NB4 (cell line): ENCODE results near the gene CD47.

ENCODE experiments used
- DNase-seq: peaks from one replicate; pipeline ENCODE4 v3.0.0; 2010; ENCODE audit warnings: low read depth
- H3K4me3 ChIP-seq: one replicate; pipeline ENCODE4 v1.5.1; 2011; ENCODE audit warnings: mild to moderate bottlenecking, low read depth, low read length, moderate library complexity
- MAX ChIP-seq: IDR thresholded peaks from 2 replicates; pipeline ENCODE4 v1.6.1; 2011; ENCODE audit warnings: low read depth, low read length
- MYC ChIP-seq: IDR thresholded peaks from 2 replicates; pipeline ENCODE4 v1.6.1; 2011; ENCODE audit warnings: low read depth, low read length
- POLR2A ChIP-seq: IDR thresholded peaks from 2 replicates; pipeline ENCODE4 v1.6.1; 2011; ENCODE audit warnings: mild to moderate bottlenecking; ENCODE audit not compliant: insufficient read length; ENCODE audit errors: extremely low read depth
- TF ChIP-seq, protein P1 (sequence below): IDR thresholded peaks from one replicate; pipeline ENCODE4 v1.5.1; 2012; ENCODE audit warnings: low read depth, low read length

CD47 gene

GRCh38 chr3:108053067-108053466, 37.8 kb downstream of the CD47 start:
- TF ChIP-seq MAX (no peak), POLR2A (no peak), MYC (no peak)
- TF ChIP-seq, protein P1, sequence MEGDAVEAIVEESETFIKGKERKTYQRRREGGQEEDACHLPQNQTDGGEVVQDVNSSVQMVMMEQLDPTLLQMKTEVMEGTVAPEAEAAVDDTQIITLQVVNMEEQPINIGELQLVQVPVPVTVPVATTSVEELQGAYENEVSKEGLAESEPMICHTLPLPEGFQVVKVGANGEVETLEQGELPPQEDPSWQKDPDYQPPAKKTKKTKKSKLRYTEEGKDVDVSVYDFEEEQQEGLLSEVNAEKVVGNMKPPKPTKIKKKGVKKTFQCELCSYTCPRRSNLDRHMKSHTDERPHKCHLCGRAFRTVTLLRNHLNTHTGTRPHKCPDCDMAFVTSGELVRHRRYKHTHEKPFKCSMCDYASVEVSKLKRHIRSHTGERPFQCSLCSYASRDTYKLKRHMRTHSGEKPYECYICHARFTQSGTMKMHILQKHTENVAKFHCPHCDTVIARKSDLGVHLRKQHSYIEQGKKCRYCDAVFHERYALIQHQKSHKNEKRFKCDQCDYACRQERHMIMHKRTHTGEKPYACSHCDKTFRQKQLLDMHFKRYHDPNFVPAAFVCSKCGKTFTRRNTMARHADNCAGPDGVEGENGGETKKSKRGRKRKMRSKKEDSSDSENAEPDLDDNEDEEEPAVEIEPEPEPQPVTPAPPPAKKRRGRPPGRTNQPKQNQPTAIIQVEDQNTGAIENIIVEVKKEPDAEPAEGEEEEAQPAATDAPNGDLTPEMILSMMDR = no peak
- no peak overlapping the region for H3K4me3 ChIP-seq
- no peak for DNase-seq

GRCh38 chr3:108051005-108051404, 39.8 kb downstream of the CD47 start:
- no peak for TF ChIP-seq MYC
- H3K4me3 ChIP-seq = no peak overlapping the region
- no peak for DNase-seq

GRCh38 chr3:108047987-108048386, 42.8 kb downstream of the CD47 start:
- H3K4me3 ChIP-seq = no peak overlapping the region
- DNase-seq = no peak
- TF ChIP-seq, protein P1 = no peak
- TF ChIP-seq MAX (no peak), MYC (no peak), POLR2A (no peak)

DNA sequence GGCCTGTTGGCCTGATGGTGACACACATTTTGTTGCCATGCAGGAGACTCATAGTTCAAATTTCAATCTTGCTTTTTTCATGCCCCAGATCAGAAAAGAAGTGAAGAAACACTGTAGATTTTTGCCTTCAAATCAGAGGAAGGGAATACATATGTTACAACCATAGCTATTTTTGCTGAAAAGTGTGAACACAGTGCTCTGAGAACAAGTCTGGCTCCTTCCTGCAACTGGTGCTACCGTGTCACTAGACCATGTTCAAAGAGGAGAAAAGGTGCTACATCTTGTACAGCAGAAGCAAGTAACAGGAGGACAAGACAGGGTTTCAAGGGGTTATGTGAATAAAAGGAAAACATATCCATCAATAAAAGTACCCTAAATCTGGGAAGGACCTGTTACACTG, 44.6 kb downstream of the CD47 start:
- no peak overlapping the region for H3K4me3 ChIP-seq
- DNase-seq = no peak
- TF ChIP-seq POLR2A (no peak), MYC (no peak), MAX (no peak)
- TF ChIP-seq, protein P1 = no peak

DNA sequence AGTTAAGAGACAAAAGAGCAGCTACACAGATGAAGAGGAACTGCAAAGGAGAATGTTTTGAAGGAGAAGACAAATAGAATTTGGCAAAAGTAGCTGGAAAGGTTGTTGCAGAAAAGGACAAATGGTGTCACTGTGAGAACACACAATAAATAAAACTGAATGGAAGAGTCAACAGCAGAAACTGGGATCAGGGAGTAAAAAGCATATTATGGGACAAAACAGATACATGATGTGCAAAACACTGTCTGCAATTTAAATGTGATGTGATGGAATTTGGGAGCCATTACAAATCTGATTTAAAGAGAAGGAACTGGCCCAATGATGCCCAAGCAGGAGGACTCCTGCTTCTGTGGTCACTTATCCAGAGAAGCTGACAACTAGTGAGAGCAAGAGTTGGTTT, 46.1 kb downstream of the CD47 start:
- TF ChIP-seq, protein P1 = no peak
- TF ChIP-seq MAX = no peak
- no peak for TF ChIP-seq MYC
- TF ChIP-seq POLR2A = no peak
- no peak overlapping the region for H3K4me3 ChIP-seq
- no peak for DNase-seq

- DNase-seq = no peak
- TF ChIP-seq, protein P1 = no peak
- no peak for TF ChIP-seq MYC
- TF ChIP-seq POLR2A = no peak
- no peak for TF ChIP-seq MAX
- no peak overlapping the region for H3K4me3 ChIP-seq
Observed at GRCh38 chr3:108042300-108042699, 48.5 kb downstream of the CD47 start.
